GM23338 (cell line): ENCODE data around the gene CBX8. TPM values are rescaled to one million over a fixed set of nuclear protein-coding genes. Genes with fewer than 3 reads are reported as not detected.

Experiments
- ATAC-seq: fragments of 200-7000 bp; cut with Tn5 transposase; 3 replicates; pipeline ENCODE4 v1.9.1; 2020
- DNase-seq: peaks from one replicate; pipeline ENCODE4 v3.0.0-alpha.2; 2015; ENCODE audit warnings: low spot score
- H2AFZ ChIP-seq: fragments of 200-600 bp; sonication (generic); 2 replicates; pipeline ENCODE4 v1.8.0; 2016; ENCODE audit warnings: antibody characterized with exemption, mild to moderate bottlenecking, moderate library complexity
- H3F3A ChIP-seq: fragments of 200-600 bp; sonication (generic); replicated peaks from 2 replicates; pipeline ENCODE4 v1.8.0; 2017; ENCODE audit warnings: antibody characterized with exemption, mixed run types, low read depth
- H3K27ac ChIP-seq: fragments of 200-600 bp; sonication (generic); 2 replicates; pipeline ENCODE4 v1.6.1; 2016; ENCODE audit warnings: low read depth
- H3K27me3 ChIP-seq: fragments of 200-600 bp; sonication (generic); 2 replicates; pipeline ENCODE4 v1.8.0; 2016; ENCODE audit warnings: mild to moderate bottlenecking, mixed run types, moderate library complexity; ENCODE audit not compliant: insufficient read depth
- H3K36me3 ChIP-seq: fragments of 200-600 bp; sonication (generic); 2 replicates; pipeline ENCODE4 v1.8.0; 2016; ENCODE audit warnings: mild to moderate bottlenecking; ENCODE audit not compliant: insufficient read depth
- H3K4me1 ChIP-seq: fragments of 200-600 bp; sonication (generic); 2 replicates; pipeline ENCODE4 v1.8.0; 2016; ENCODE audit warnings: mild to moderate bottlenecking, moderate library complexity; ENCODE audit not compliant: insufficient read depth
- H3K4me2 ChIP-seq: fragments of 200-600 bp; sonication (generic); 2 replicates; pipeline ENCODE4 v1.7.1; 2017; ENCODE audit warnings: mixed run types
- H3K4me3 ChIP-seq: fragments of 200-600 bp; sonication (generic); 2 replicates; pipeline ENCODE4 v1.6.1; 2016; ENCODE audit warnings: mixed run types
- H3K79me2 ChIP-seq: fragments of 200-600 bp; sonication (generic); replicated peaks from 2 replicates; pipeline ENCODE4 v1.8.0; 2017; ENCODE audit warnings: mild to moderate bottlenecking; ENCODE audit not compliant: insufficient read depth
- H3K9me2 ChIP-seq: fragments of 200-600 bp; sonication (generic); 2 replicates; pipeline ENCODE4 v1.8.0; 2017; ENCODE audit not compliant: insufficient read depth
- H4K20me1 ChIP-seq: fragments of 200-600 bp; sonication (generic); replicated peaks from 2 replicates; pipeline ENCODE4 v1.8.0; 2017; ENCODE audit warnings: mild to moderate bottlenecking; ENCODE audit not compliant: insufficient read depth
- H3K27ac Mint-ChIP-seq: 2 replicates; pipeline ENCODE4 v1.8.0; 2020; ENCODE audit warnings: inconsistent platforms, mild to moderate bottlenecking, moderate library complexity, mixed read lengths
- H3K27me3 Mint-ChIP-seq: 3 replicates; pipeline ENCODE4 v1.8.0; 2022; ENCODE audit warnings: low read depth, mild to moderate bottlenecking, moderate library complexity, mixed read lengths, inconsistent platforms; ENCODE audit not compliant: insufficient read depth, poor library complexity
- H3K36me3 Mint-ChIP-seq: 3 replicates; pipeline ENCODE4 v1.8.0; 2021; ENCODE audit warnings: low read depth, mild to moderate bottlenecking, inconsistent platforms, moderate library complexity, mixed read lengths
- H3K4me1 Mint-ChIP-seq: 3 replicates; pipeline ENCODE4 v1.8.0; 2020; ENCODE audit warnings: mild to moderate bottlenecking, inconsistent platforms, mixed read lengths
- H3K4me3 Mint-ChIP-seq: 3 replicates; pipeline ENCODE4 v1.8.0; 2021; ENCODE audit warnings: moderate library complexity, mild to moderate bottlenecking, inconsistent platforms, mixed read lengths
- H3K9me3 Mint-ChIP-seq: 3 replicates; pipeline ENCODE4 v1.8.0; 2020; ENCODE audit warnings: moderate library complexity, mild to moderate bottlenecking, inconsistent platforms, mixed read lengths
- CREB1 ChIP-seq: fragments of 250-450 bp; sonication (Bioruptor Pico); IDR thresholded peaks from 2 replicates; pipeline ENCODE4 v1.5.0; 2020; ENCODE audit warnings: low read depth, mild to moderate bottlenecking, moderate library complexity
- EZH2phosphoT487 ChIP-seq: fragments of 200-600 bp; sonication (generic); IDR thresholded peaks from one replicate; pipeline ENCODE4 v1.8.1; 2018; ENCODE audit warnings: antibody characterized with exemption; ENCODE audit not compliant: unreplicated experiment
- JUNB ChIP-seq: IDR thresholded peaks from one replicate; pipeline ENCODE4 v1.6.1; 2016; ENCODE audit warnings: antibody characterized with exemption; ENCODE audit not compliant: unreplicated experiment
- NANOG ChIP-seq: IDR thresholded peaks from 2 replicates; pipeline ENCODE4 v1.6.1; 2016; ENCODE audit warnings: antibody characterized with exemption, borderline replicate concordance
- POLR2AphosphoS5 ChIP-seq: IDR thresholded peaks from 2 replicates; pipeline ENCODE4 v1.6.1; 2016; ENCODE audit warnings: antibody characterized with exemption, low read depth
- ZNF331 ChIP-seq: fragments of 250-450 bp; sonication (Bioruptor Pico); IDR thresholded peaks from 2 replicates; pipeline ENCODE4 v1.5.0; 2020; ENCODE audit warnings: low read depth, mild to moderate bottlenecking, moderate library complexity
- polyA plus RNA-seq: library from polyadenylated mRNA; unstranded; fragments of >200 nt; fragmentation: Nextera tagmentation; extraction: Ambion mirVana; gene quantifications from 2 replicates; pipeline ENCODE4 v1.2.1, GENCODE V29; 2016
- total RNA-seq: library from RNA; depleted of rRNA; stranded (reverse); fragments of >200 nt; shearing (Covaris generic); gene quantifications from 2 replicates; pipeline ENCODE4 v1.2.3, GENCODE V29; 2014
- TF ChIP-seq, protein P1 (sequence below): fragments of 250-450 bp; sonication (Bioruptor Pico); IDR thresholded peaks from 2 replicates; pipeline ENCODE4 v1.5.0; 2020; ENCODE audit warnings: mild to moderate bottlenecking, moderate library complexity
- TF ChIP-seq, protein P2 (sequence below): IDR thresholded peaks from 2 replicates; pipeline ENCODE4 v1.6.1; 2016; ENCODE audit warnings: antibody characterized with exemption
- TF ChIP-seq, protein P3 (sequence below): IDR thresholded peaks from one replicate; pipeline ENCODE4 v1.6.1; 2018; ENCODE audit warnings: antibody characterized with exemption; ENCODE audit not compliant: unreplicated experiment
- TF ChIP-seq, protein P4 (sequence below), 2 experiments: fragments of 200-600 bp in 1 of 2; sonication (generic) in 1 of 2; conservative IDR thresholded peaks; 2 replicates each; pipeline versions ENCODE4 v1.5.1 to v1.6.1; 2016 to 2017; ENCODE audit warnings: antibody characterized with exemption in 2 of 2, low read depth in 2 of 2, mild to moderate bottlenecking in 2 of 2, moderate library complexity in 1 of 2

Gene CBX8
- total and polyA plus RNA-seq, 2 experiments from 2014 or later: 1.0 to 1.3 TPM

DNA sequence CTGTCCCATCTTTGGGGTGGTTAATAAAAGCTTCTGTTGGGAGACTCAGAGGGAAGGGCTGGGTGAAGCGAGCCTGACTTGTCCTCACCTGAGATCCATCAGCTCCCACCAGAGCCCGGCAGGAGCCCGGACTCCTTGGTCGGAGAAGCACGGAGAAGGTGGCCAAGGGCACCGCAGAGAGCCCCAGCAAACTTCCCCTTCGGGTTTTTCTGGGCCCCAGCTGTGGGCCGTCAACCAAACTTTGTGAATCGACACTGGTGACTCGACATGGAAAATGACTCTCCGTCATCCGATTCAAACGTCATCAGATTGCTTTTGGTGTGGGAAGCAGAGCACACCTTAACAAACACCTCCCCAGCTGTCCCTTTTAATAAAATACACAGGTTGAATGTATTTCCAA is 44.7 kb downstream of the CBX8 start (continued):
- TF ChIP-seq, protein P1, sequence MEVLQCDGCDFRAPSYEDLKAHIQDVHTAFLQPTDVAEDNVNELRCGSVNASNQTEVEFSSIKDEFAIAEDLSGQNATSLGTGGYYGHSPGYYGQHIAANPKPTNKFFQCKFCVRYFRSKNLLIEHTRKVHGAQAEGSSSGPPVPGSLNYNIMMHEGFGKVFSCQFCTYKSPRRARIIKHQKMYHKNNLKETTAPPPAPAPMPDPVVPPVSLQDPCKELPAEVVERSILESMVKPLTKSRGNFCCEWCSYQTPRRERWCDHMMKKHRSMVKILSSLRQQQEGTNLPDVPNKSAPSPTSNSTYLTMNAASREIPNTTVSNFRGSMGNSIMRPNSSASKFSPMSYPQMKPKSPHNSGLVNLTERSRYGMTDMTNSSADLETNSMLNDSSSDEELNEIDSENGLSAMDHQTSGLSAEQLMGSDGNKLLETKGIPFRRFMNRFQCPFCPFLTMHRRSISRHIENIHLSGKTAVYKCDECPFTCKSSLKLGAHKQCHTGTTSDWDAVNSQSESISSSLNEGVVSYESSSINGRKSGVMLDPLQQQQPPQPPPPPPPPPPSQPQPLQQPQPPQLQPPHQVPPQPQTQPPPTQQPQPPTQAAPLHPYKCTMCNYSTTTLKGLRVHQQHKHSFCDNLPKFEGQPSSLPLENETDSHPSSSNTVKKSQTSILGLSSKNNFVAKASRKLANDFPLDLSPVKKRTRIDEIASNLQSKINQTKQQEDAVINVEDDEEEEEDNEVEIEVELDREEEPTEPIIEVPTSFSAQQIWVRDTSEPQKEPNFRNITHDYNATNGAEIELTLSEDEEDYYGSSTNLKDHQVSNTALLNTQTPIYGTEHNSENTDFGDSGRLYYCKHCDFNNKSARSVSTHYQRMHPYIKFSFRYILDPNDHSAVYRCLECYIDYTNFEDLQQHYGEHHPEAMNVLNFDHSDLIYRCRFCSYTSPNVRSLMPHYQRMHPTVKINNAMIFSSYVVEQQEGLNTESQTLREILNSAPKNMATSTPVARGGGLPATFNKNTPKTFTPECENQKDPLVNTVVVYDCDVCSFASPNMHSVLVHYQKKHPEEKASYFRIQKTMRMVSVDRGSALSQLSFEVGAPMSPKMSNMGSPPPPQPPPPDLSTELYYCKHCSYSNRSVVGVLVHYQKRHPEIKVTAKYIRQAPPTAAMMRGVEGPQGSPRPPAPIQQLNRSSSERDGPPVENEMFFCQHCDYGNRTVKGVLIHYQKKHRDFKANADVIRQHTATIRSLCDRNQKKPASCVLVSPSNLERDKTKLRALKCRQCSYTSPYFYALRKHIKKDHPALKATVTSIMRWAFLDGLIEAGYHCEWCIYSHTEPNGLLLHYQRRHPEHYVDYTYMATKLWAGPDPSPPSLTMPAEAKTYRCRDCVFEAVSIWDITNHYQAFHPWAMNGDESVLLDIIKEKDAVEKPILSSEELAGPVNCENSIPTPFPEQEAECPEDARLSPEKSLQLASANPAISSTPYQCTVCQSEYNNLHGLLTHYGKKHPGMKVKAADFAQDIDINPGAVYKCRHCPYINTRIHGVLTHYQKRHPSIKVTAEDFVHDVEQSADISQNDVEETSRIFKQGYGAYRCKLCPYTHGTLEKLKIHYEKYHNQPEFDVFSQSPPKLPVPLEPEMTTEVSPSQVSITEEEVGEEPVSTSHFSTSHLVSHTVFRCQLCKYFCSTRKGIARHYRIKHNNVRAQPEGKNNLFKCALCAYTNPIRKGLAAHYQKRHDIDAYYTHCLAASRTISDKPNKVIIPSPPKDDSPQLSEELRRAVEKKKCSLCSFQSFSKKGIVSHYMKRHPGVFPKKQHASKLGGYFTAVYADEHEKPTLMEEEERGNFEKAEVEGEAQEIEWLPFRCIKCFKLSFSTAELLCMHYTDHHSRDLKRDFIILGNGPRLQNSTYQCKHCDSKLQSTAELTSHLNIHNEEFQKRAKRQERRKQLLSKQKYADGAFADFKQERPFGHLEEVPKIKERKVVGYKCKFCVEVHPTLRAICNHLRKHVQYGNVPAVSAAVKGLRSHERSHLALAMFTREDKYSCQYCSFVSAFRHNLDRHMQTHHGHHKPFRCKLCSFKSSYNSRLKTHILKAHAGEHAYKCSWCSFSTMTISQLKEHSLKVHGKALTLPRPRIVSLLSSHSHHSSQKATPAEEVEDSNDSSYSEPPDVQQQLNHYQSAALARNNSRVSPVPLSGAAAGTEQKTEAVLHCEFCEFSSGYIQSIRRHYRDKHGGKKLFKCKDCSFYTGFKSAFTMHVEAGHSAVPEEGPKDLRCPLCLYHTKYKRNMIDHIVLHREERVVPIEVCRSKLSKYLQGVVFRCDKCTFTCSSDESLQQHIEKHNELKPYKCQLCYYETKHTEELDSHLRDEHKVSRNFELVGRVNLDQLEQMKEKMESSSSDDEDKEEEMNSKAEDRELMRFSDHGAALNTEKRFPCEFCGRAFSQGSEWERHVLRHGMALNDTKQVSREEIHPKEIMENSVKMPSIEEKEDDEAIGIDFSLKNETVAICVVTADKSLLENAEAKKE (CRISPR knock-in tag): no peak
- no peak for TF ChIP-seq EZH2phosphoT487
- TF ChIP-seq CREB1 (CRISPR knock-in tag): no peak
- TF ChIP-seq ZNF331 (CRISPR knock-in tag): no peak
- TF ChIP-seq, protein P2, sequence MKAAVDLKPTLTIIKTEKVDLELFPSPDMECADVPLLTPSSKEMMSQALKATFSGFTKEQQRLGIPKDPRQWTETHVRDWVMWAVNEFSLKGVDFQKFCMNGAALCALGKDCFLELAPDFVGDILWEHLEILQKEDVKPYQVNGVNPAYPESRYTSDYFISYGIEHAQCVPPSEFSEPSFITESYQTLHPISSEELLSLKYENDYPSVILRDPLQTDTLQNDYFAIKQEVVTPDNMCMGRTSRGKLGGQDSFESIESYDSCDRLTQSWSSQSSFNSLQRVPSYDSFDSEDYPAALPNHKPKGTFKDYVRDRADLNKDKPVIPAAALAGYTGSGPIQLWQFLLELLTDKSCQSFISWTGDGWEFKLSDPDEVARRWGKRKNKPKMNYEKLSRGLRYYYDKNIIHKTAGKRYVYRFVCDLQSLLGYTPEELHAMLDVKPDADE: no peak
- no peak for TF ChIP-seq JUNB

DNA sequence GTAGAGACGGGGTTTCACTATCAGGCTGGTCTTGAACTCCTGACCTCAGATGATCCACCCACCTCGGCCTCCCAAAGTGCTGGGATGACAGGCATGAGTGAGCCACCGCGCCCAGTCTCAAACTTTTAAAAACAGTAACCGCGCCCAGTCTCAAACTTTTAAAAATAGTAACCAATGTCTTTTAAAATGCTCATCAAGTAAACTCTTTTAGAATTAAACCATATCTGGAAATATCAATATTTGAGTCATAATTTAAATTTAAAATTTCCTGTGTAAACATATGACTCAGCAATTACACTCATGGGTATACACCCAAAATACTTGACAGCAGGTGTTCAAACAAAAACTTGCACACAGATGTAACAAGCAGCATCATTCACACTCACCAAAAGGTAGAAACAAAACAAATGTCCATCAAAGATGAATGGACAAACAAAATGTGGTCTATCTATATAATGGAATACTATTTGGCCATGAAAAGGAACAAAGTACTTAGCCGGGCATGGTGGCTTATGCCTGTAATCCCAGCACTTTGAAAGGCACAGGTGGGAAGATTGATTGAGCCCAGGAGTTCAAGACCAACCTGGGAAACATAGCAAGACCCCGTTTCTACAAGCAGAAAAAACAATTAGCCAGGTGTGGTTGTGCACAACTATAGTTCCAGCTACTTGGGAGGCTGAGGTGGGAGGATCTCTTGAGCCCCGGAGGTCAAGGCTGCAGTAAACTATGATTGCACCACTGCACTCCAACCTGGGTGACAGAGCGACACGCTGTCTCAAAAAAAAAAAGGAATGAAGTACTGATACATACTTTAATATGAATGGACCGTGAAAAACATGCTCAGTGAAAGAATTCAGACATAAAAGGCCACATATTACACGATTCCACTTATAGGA is 46.0 kb downstream of the CBX8 start:
- Histone ChIP-seq H3K9me2 (no peaks in the 10 kb centered on the region), H3K27ac (no peak overlapping the region), H2AFZ (no peak overlapping the region), H3F3A (peaks cover 9% of the 10 kb centered on the region), H3K27me3 (peaks cover 51% of the 10 kb centered on the region), H3K4me3 (no peak overlapping the region), H3K79me2 (no peaks in the 10 kb centered on the region), H4K20me1 (no peaks in the 10 kb centered on the region; the same call in 1 of the 2 replicates), H3K4me1 (peaks cover 10% of the 10 kb centered on the region), H3K4me2 (no peak overlapping the region), H3K36me3 (no peaks in the 10 kb centered on the region)
- Mint-ChIP-seq H3K27ac (no peak overlapping the region), H3K9me3 (no peaks in the 10 kb centered on the region), H3K4me3 (no peak overlapping the region), H3K4me1 (peaks cover 13% of the 10 kb centered on the region), H3K27me3 (peaks cover 44% of the 10 kb centered on the region), H3K36me3 (no peaks in the 10 kb centered on the region; the same call in 2 of the 3 replicates)
- DNase-seq (no peak), ATAC-seq (no peak)
- TF ChIP-seq, protein P3, sequence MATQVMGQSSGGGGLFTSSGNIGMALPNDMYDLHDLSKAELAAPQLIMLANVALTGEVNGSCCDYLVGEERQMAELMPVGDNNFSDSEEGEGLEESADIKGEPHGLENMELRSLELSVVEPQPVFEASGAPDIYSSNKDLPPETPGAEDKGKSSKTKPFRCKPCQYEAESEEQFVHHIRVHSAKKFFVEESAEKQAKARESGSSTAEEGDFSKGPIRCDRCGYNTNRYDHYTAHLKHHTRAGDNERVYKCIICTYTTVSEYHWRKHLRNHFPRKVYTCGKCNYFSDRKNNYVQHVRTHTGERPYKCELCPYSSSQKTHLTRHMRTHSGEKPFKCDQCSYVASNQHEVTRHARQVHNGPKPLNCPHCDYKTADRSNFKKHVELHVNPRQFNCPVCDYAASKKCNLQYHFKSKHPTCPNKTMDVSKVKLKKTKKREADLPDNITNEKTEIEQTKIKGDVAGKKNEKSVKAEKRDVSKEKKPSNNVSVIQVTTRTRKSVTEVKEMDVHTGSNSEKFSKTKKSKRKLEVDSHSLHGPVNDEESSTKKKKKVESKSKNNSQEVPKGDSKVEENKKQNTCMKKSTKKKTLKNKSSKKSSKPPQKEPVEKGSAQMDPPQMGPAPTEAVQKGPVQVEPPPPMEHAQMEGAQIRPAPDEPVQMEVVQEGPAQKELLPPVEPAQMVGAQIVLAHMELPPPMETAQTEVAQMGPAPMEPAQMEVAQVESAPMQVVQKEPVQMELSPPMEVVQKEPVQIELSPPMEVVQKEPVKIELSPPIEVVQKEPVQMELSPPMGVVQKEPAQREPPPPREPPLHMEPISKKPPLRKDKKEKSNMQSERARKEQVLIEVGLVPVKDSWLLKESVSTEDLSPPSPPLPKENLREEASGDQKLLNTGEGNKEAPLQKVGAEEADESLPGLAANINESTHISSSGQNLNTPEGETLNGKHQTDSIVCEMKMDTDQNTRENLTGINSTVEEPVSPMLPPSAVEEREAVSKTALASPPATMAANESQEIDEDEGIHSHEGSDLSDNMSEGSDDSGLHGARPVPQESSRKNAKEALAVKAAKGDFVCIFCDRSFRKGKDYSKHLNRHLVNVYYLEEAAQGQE: no peak
- TF ChIP-seq JUNB (no peak), EZH2phosphoT487 (no peak), POLR2AphosphoS5 (no peak), CREB1 (CRISPR knock-in tag) (no peak), NANOG (no peak), ZNF331 (CRISPR knock-in tag) (no peak)
- TF ChIP-seq, protein P4, sequence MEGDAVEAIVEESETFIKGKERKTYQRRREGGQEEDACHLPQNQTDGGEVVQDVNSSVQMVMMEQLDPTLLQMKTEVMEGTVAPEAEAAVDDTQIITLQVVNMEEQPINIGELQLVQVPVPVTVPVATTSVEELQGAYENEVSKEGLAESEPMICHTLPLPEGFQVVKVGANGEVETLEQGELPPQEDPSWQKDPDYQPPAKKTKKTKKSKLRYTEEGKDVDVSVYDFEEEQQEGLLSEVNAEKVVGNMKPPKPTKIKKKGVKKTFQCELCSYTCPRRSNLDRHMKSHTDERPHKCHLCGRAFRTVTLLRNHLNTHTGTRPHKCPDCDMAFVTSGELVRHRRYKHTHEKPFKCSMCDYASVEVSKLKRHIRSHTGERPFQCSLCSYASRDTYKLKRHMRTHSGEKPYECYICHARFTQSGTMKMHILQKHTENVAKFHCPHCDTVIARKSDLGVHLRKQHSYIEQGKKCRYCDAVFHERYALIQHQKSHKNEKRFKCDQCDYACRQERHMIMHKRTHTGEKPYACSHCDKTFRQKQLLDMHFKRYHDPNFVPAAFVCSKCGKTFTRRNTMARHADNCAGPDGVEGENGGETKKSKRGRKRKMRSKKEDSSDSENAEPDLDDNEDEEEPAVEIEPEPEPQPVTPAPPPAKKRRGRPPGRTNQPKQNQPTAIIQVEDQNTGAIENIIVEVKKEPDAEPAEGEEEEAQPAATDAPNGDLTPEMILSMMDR (conservative IDR thresholded peaks at IDR 0.05; ENCODE audit: low read depth in 2 of 2): no peak
